GM19463 (cell line): Measurements from ENCODE around the gene C18orf54.
"Not testable (repeated sequence)": the region's sequence is repeated elsewhere in the genome, so short reads cannot be mapped to it uniquely, and the experiment has no call there.

Experiments used
- ATAC-seq: cut with Tn5 transposase; IDR thresholded peaks from one replicate; pipeline ENCODE4 v1.9.1; 2021; ENCODE audit warnings: mild to moderate bottlenecking, moderate library complexity; ENCODE audit not compliant: unreplicated experiment

Gene C18orf54

GRCh38 chr18:54357660-54358494 lies at the start of gene C18orf54, which contains the start of gene STARD6:
Gene C18orf54 (plus strand): TSS chr18:54357906. CDS start chr18:54360573, 2,667 bp downstream.
Gene STARD6 (minus strand): TSS chr18:54357858. CDS start chr18:54354573, 3,285 bp downstream.
- ATAC-seq: peak; percentile 90

DNA sequence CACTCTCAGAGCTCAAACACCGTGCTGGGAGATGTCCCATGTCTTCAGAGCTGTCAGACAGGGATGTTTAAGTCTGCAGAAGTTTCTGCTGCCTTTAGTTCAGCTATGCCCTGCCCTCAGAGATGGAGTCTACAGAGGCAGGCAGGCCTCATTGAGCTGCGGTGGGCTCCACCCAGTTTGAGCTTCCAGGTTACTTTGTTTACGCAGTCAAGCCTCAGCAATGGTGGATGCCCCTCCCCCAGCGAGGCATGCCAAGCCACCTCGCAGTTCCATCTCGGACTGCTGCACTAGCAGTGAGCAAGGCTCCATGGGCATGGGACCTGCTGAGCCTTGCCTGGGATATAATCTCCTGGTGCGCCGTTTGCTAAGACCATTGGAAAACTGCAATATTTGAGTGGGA lies 48.1 kb upstream of the C18orf54 start:
- not testable (repeated sequence) for ATAC-seq

GRCh38 chr18:54316071-54316820 lies 41.5 kb upstream of the C18orf54 start:
- ATAC-seq: no peak

GRCh38 chr18:54323561-54323960 lies 34.1 kb upstream of the C18orf54 start:
- ATAC-seq: no peak

DNA sequence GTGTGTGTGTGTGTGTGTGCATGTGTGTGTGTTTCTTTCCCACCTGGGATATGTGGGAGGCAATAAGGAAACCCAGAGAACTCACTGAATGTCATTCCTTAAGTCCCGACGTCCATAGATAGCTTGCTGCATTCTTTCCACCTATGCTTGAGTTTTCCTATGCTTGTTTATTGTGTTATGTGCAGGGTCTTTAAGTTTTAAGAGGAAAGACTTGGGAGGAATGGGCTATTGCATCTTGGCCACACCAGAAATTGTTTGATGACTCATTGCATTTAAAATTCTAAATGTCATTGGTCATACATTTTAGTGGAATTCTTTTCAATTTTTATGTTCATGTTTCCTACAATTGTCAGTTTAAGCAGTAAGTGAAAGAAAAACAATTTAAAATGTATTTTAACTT lies 33.7 kb upstream of the C18orf54 start:
- ATAC-seq: no peak

- no peak for ATAC-seq
Observed at GRCh38 chr18:54327818-54328217, 29.9 kb upstream of the C18orf54 start.

- ATAC-seq: no peak
Observed at GRCh38 chr18:54329787-54330186, 27.9 kb upstream of the C18orf54 start.

DNA sequence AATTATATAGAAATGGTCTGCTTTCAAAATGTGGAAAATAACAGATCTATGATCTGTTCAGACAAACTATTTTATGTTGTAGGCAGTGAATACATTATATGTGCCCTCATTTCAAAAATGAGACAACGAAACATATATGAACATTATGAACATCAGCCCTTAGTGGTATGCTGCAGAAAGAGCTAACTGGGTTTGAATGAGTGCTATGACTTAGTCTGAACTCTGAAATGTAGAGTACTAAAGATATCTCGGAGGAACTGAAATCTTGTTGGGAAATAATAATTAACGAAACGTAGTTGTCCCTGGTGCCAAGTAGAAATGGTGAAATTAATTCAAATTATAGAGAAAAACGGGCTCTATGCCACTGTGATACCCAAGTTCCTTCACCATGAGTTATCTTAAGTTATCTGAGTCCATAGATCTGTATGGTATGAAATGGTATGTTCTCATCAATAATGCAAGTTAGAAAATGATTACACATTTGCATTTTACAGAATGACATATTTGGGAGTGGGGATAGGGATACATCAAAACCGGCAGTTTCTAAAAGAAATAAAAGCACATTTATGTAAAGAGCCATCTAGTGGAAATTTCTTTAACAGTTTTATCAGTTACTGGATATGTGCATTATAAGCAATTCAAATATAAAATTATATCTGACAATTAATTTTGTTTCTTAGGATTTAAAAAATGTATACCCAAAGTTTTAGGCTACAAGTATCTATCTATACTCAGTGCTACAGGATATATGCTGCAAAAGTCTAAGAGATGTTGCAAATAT lies 26.7 kb upstream of the C18orf54 start:
- peak; percentile 75 for ATAC-seq

DNA sequence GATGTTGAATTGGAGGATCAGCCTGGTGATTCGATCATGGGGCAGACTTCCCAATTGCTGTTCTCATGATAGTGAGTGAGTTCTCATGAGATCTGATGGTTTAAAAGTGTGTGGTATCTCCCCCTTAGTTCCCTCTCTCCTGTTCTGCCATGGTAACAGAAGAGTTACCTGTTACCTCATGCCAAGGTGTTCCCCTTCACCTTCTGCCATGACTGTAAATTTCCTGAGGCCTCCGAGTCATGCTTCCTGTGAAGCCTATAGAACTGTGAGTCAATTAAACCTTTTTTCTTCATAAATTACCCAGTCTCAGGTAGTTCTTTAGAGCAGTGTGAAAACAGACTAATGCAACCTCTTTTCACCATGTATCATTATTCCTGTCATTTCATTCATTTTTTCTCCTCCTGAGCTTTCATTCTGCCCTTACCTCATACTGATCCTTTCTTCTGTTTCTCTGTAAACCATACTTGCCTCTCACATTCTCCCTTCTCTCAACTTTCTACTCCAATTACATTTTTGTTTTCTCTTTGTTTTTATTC lies 22.0 kb upstream of the C18orf54 start:
- no peak for ATAC-seq

DNA sequence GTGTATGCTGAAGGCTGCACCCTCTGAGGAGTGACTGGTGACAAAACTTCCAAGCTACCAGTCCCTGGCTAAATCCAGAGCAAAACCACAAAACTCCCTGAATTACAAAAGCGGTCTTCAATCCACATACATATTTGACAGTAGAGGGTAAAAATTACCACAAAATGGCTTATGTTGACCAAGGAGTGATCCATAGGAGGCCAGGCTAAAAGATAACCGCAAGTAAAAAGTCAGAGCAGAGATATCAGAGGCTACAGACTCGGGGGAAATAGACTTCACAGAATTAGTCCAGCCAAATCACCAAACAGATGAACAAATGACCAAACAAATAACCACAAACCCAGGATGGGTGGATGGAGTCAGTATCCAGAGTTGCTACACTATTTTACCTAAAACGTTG lies 19.5 kb upstream of the C18orf54 start:
- no peak for ATAC-seq

DNA sequence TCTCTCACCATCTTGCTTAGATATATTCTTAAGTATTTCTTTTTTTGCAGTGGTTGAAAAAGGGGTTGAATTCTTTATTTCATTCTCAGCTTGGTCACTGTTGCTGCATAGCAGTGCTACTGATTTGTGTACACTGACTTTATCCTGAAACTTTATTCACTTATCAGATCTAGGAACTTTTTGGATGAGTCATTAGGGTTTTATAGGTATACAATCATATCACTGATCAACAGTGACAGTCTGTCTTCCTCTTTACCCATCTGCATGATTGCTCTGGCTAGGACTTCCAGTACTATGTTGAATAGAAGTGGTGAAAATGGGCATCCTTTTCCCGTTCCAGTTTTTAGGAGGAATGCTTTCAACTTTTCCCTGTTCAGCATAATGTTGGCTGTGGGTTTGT lies 6.5 kb upstream of the C18orf54 start:
- ATAC-seq: no peak

DNA sequence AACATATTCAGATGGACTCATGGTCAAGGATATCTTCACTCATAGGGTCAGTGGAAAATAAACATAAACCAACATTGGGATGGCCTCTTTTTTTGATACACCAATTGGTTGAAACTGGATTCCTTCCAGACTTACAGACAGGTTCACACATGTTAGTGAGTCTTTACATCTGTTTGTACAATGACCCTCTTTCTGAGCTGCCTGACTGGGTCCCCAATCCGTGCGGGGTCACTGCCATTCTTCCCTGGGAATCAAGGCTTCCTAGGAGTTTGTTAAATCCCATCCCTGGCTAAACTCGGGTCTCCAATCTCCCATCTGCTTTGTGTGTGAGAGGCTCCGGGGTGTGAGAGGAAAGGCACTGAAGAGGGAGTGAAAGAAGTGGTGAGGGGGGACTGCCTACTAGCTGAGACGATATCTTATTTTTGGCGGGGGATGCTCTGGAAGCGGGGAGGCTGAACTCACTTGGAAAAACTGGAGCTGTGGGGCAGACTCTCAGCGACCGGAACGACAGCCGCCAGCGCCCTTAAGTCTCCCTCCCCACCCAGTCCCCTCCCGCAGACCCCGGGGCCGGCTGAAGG lies 535 bp upstream of the C18orf54 start:
- peak; percentile 40 for ATAC-seq

GRCh38 chr18:54358495-54359040 lies 862 bp downstream of the C18orf54 start:
- ATAC-seq: peak; percentile 4

GRCh38 chr18:54359233-54359632 lies 1.5 kb downstream of the C18orf54 start:
- ATAC-seq: no peak

GRCh38 chr18:54360406-54360805 lies 2.7 kb downstream of the C18orf54 start:
- no peak for ATAC-seq

GRCh38 chr18:54378057-54378456 lies 20.4 kb downstream of the C18orf54 start:
- no peak for ATAC-seq

DNA sequence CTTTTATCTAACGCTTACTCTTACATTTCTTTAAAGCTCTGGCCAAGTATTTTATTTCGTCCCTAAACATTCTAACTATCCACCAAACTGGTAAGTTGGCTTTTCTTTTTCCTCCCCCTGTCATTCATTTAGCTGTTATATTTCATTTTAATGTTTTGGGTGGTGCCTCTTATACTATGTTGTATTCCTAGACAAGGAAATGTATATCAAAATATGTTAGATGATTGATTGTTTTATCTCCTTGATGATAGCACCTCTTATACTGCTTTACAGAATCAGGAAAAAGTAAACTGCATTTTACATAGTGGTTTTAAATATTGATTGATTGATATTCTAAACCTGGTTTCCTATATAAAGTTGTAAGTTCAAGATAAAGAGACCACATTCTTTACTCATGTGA lies 23.9 kb downstream of the C18orf54 start:
- no peak for ATAC-seq

GRCh38 chr18:54382076-54382475 lies 24.4 kb downstream of the C18orf54 start:
- no peak for ATAC-seq

- no peak for ATAC-seq
Observed at GRCh38 chr18:54382733-54383252, 25.1 kb downstream of the C18orf54 start.

GRCh38 chr18:54386043-54386442 lies 28.3 kb downstream of the C18orf54 start:
- no peak for ATAC-seq
